Right renal pelvis (tissue), 4 donors: Measurements from ENCODE around the gene MS4A10. TPM values are rescaled to one million over a fixed set of nuclear protein-coding genes. Genes with fewer than 3 reads are reported as not detected.
"Not testable (repeated sequence)": the region's sequence is repeated elsewhere in the genome, so short reads cannot be mapped to it uniquely, and the experiment has no call there.

Source experiments
- DNase-seq, 4 donors: peaks; one replicate each; pipeline ENCODE4 v3.0.0-alpha.2; 2013; ENCODE audit warnings: low read depth in 4 of 4, low spot score in 3 of 4, missing footprints in 1 of 4
- polyA plus RNA-seq, 4 donors: library from polyadenylated mRNA; unstranded; fragments of 120-200 nt; gene quantifications; one replicate each; pipeline ENCODE4 v1.2.1, GENCODE V29; 2013; ENCODE audit not compliant: insufficient read length in 4 of 4

The MS4A10 gene
- polyA plus RNA-seq, result under 1 TPM; 0.09 to 0.30 (median 0.14) TPM

- no peak for DNase-seq
Observed at GRCh38 chr11:60785136-60785535, at the start of gene MS4A10. Gene MS4A10, plus strand, starts transcription at chr11:60785333. Its CDS starts 5,003 bp downstream, at chr11:60790336.

- no peak for DNase-seq
Observed at GRCh38 chr11:60739114-60739513, 46.0 kb upstream of the MS4A10 start.

- no peak for DNase-seq
Observed at GRCh38 chr11:60740573-60740972, 44.6 kb upstream of the MS4A10 start.

- DNase-seq, result no peak
Observed at GRCh38 chr11:60741421-60741820, 43.7 kb upstream of the MS4A10 start.

- no peak for DNase-seq
Observed at GRCh38 chr11:60743058-60743457, 42.1 kb upstream of the MS4A10 start.

GRCh38 chr11:60744114-60744513 is 41.0 kb upstream of the MS4A10 start:
- DNase-seq, result no peak

- DNase-seq, result no peak
Observed at GRCh38 chr11:60747359-60747873, 37.7 kb upstream of the MS4A10 start.

- DNase-seq, result no peak
Observed at GRCh38 chr11:60748225-60748624, 36.9 kb upstream of the MS4A10 start.

GRCh38 chr11:60748821-60749220 is 36.3 kb upstream of the MS4A10 start:
- DNase-seq, result no peak

- DNase-seq, result no peak
Observed at GRCh38 chr11:60750911-60751310, 34.2 kb upstream of the MS4A10 start.

- no peak for DNase-seq
Observed at GRCh38 chr11:60753309-60753708, 31.8 kb upstream of the MS4A10 start.

- DNase-seq, result no peak
Observed at GRCh38 chr11:60754887-60755286, 30.2 kb upstream of the MS4A10 start.

- DNase-seq, result no peak
Observed at GRCh38 chr11:60756307-60757032, 28.7 kb upstream of the MS4A10 start, which contains the start of gene MS4A15. Gene MS4A15, plus strand, starts transcription at chr11:60756867. Its CDS starts 6,867 bp downstream, at chr11:60763734.

GRCh38 chr11:60757231-60757800 is 27.8 kb upstream of the MS4A10 start:
- DNase-seq, result no peak

GRCh38 chr11:60758671-60759070 is 26.5 kb upstream of the MS4A10 start:
- not testable (repeated sequence) for DNase-seq

GRCh38 chr11:60759438-60760225 is 25.5 kb upstream of the MS4A10 start:
- not testable (repeated sequence) for DNase-seq

- no peak for DNase-seq
Observed at GRCh38 chr11:60761436-60762190, 23.5 kb upstream of the MS4A10 start.

- DNase-seq, result no peak
Observed at GRCh38 chr11:60762851-60763691, 22.1 kb upstream of the MS4A10 start.

- no peak for DNase-seq
Observed at GRCh38 chr11:60763692-60764369, 21.3 kb upstream of the MS4A10 start.
